Measurements from ENCODE around the gene RGS2. TPM values are rescaled to one million over a fixed set of nuclear protein-coding genes. Genes with fewer than 3 reads are reported as not detected.

Gene RGS2
- total RNA-seq, 4 donors from 2014 or later, result 1.2 to 14.6 (median 5.8) TPM

DNA sequence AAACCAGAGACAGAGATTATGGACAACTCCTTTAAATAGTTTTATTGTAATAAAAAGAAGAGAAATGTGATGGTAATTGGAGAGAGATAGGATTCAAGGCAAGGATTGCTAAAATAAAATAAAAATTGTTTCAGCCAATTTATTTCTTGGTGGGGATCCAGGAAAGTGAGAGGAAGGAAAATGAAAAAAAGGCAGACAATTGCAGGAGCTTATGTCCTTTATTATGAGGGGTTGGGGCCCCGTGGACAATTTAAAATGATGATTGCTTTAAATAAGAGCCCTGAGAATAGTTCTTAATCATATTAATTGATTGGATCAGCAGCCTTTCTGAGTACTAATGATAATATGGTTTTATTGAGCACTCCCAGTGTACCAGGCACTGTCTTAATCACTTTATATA is 40.2 kb downstream of the RGS2 start:
- intact Hi-C loops (cut with DNase I; ENCODE audit: low total_unique reads), result no loop called here
- no peak for DNase-seq
- Histone ChIP-seq H3K27me3 (no peaks in the 10 kb centered on the region), H3K9me3 (no peaks in the 10 kb centered on the region), H3K4me3 (no peak overlapping the region), H3K27ac (no peak overlapping the region), H3K4me1 (no peaks in the 10 kb centered on the region), H3K36me3 (no peaks in the 10 kb centered on the region)
- in situ Hi-C loops (cut with MboI; ENCODE audit: low sequenced_read_pairs in 4 of 4), result no loop called here
- ATAC-seq, result no peak
- TF ChIP-seq CTCF (IDR thresholded peaks at IDR 0.05 in 4 of 5, conservative IDR thresholded peaks at IDR 0.05 in 1 of 5) (no peak), POLR2A (IDR thresholded peaks at IDR 0.05) (no peak)

- H3K27ac ChIP-seq, result no peak overlapping the region
- H3K27me3 ChIP-seq, result no peaks in the 10 kb centered on the region
- in situ Hi-C loops (cut with MboI; ENCODE audit: low sequenced_read_pairs in 4 of 4), result no loop called here
- ATAC-seq (no peak), DNase-seq (no peak)
- intact Hi-C loops (cut with DNase I; ENCODE audit: low total_unique reads), result no loop called here
- no peak for TF ChIP-seq CTCF (IDR thresholded peaks at IDR 0.05 in 4 of 5, conservative IDR thresholded peaks at IDR 0.05 in 1 of 5)
- no peak for TF ChIP-seq POLR2A (IDR thresholded peaks at IDR 0.05)
- no peaks in the 10 kb centered on the region for H3K4me1 ChIP-seq
- no peaks in the 10 kb centered on the region for H3K36me3 ChIP-seq
- H3K9me3 ChIP-seq, result no peaks in the 10 kb centered on the region
- no peak overlapping the region for H3K4me3 ChIP-seq
Observed at GRCh38 chr1:192849442-192849841, 40.6 kb downstream of the RGS2 start.

GRCh38 chr1:192852001-192852947 is 43.4 kb downstream of the RGS2 start:
- Histone ChIP-seq H3K36me3 (no peaks in the 10 kb centered on the region), H3K27me3 (no peaks in the 10 kb centered on the region), H3K4me1 (no peaks in the 10 kb centered on the region), H3K9me3 (no peaks in the 10 kb centered on the region), H3K4me3 (no peak overlapping the region), H3K27ac (no peak overlapping the region)
- intact Hi-C loops (cut with DNase I; ENCODE audit: low total_unique reads), result no loop called here
- in situ Hi-C loops (cut with MboI; ENCODE audit: low sequenced_read_pairs in 4 of 4), result no loop called here
- ATAC-seq, result no peak
- TF ChIP-seq POLR2A (IDR thresholded peaks at IDR 0.05) (no peak), CTCF (IDR thresholded peaks at IDR 0.05 in 4 of 5, conservative IDR thresholded peaks at IDR 0.05 in 1 of 5) (no peak)
- DNase-seq, result no peak

DNA sequence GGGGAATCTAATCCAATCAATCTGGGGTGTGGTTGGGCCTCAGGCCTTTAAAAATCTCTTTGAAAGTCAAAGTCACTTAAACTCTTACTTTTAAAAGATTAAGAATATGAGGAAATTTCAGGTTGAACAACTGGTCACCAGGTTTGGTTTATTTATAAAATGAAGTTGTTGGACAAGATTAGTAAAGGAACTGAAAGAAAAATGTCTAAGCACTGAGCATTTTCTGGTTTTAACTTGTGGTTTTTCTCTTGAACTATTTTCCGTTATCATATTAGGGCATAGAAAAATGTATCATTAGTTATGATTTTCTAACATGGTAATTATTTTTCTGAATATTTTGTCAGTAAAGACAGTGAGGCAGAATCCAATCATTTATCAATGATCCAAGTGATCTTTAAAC is 49.6 kb downstream of the RGS2 start:
- in situ Hi-C loops (cut with MboI; ENCODE audit: low sequenced_read_pairs in 4 of 4), result no loop called here
- no peak for TF ChIP-seq POLR2A (IDR thresholded peaks at IDR 0.05)
- no peak for TF ChIP-seq CTCF (IDR thresholded peaks at IDR 0.05 in 4 of 5, conservative IDR thresholded peaks at IDR 0.05 in 1 of 5)
- no peaks in the 10 kb centered on the region for H3K27me3 ChIP-seq

More for the DNA sequence above, 49.6 kb downstream of the RGS2 start:
- DNase-seq, result no peak
- intact Hi-C loops (cut with DNase I; ENCODE audit: low total_unique reads), result no loop called here
- no peak for ATAC-seq
- Histone ChIP-seq H3K9me3 (no peaks in the 10 kb centered on the region), H3K4me3 (no peak overlapping the region), H3K36me3 (no peaks in the 10 kb centered on the region), H3K27ac (no peak overlapping the region), H3K4me1 (no peaks in the 10 kb centered on the region)
